Tibial nerve (tissue), 4 donors: Measurements from ENCODE around the gene GRP.

Experiments used
- CTCF ChIP-seq, 5 experiments: fragments of 200-600 bp in 3 of 5; fragments of 450-650 bp in 2 of 5; sonication (generic) in 3 of 5; IDR thresholded peaks; one replicate each; pipeline ENCODE4 v1.5.1; 2016 to 2019; ENCODE audit warnings: antibody characterized with exemption in 5 of 5, mild to moderate bottlenecking in 3 of 5, moderate library complexity in 2 of 5
- EP300 ChIP-seq, 2 donors: sonication (generic); formaldehyde crosslinking; IDR thresholded peaks; one replicate each; pipeline ENCODE4 v1.6.1; 2017; ENCODE audit warnings: antibody characterized with exemption in 2 of 2, mild to moderate bottlenecking in 1 of 2
- POLR2A ChIP-seq, 2 donors: fragments of 450-650 bp; IDR thresholded peaks; one replicate each; pipeline ENCODE4 v1.6.1; 2017; ENCODE audit warnings: antibody characterized with exemption in 2 of 2, mild to moderate bottlenecking in 2 of 2, moderate library complexity in 2 of 2

GRCh38 chr18:59239642-59240041 lies 19.7 kb downstream of the GRP start:
- TF ChIP-seq POLR2A (IDR thresholded peaks at IDR 0.05) (no peak), CTCF (IDR thresholded peaks at IDR 0.05) (no peak), EP300 (IDR thresholded peaks at IDR 0.05) (no peak)
